Upper lobe of left lung (tissue), 6 donors: ENCODE results near the gene CMTM1. TPM values are rescaled to one million over a fixed set of nuclear protein-coding genes. Genes with fewer than 3 reads are reported as not detected.

Experiments
- ATAC-seq, 2 donors: fragments of 200-7000 bp; cut with Tn5 transposase; one replicate each; pipeline ENCODE4 v1.9.1; 2022; ENCODE audit warnings: mild to moderate bottlenecking in 2 of 2, moderate library complexity in 2 of 2; ENCODE audit not compliant: low FRiP score in 2 of 2
- DNase-seq, 2 donors: peaks; one replicate each; pipeline ENCODE4 v3.0.0-alpha.2; 2019 to 2020
- H3K27ac ChIP-seq, 4 donors: fragments of 200-600 bp; sonication (generic); one replicate each; pipeline ENCODE4 v1.5.1; 2016 to 2019
- H3K27me3 ChIP-seq, 4 donors: fragments of 200-600 bp; sonication (generic); one replicate each; pipeline ENCODE4 v1.5.1; 2017 to 2019
- H3K36me3 ChIP-seq, 4 donors: fragments of 200-600 bp; sonication (generic); one replicate each; pipeline ENCODE4 v1.5.1; 2016 to 2019
- H3K4me1 ChIP-seq, 4 donors: fragments of 200-600 bp; sonication (generic); one replicate each; pipeline ENCODE4 v1.5.1; 2018 to 2019
- H3K4me3 ChIP-seq, 4 donors: fragments of 200-600 bp; sonication (generic); one replicate each; pipeline ENCODE4 v1.5.1; 2017 to 2019; ENCODE audit warnings: mild to moderate bottlenecking in 2 of 4, moderate library complexity in 1 of 4
- H3K9me3 ChIP-seq, 4 donors: fragments of 200-600 bp; sonication (generic); one replicate each; pipeline ENCODE4 v1.5.1; 2018 to 2019
- CTCF ChIP-seq, 6 experiments: fragments of 450-650 bp in 4 of 6; fragments of 200-600 bp in 2 of 6; sonication (generic) in 2 of 6; IDR thresholded peaks; one replicate each; pipeline ENCODE4 v1.5.1; 2016 to 2019; ENCODE audit warnings: antibody characterized with exemption in 6 of 6
- EP300 ChIP-seq, 4 donors: sonication (generic); formaldehyde crosslinking; IDR thresholded peaks; one replicate each; pipeline ENCODE4 v1.5.1; 2017; ENCODE audit warnings: antibody characterized with exemption in 4 of 4, control low read depth in 2 of 4
- POLR2A ChIP-seq, 4 donors: fragments of 450-650 bp; IDR thresholded peaks; one replicate each; pipeline ENCODE4 v1.5.1; 2016 to 2017; ENCODE audit warnings: antibody characterized with exemption in 4 of 4, mild to moderate bottlenecking in 2 of 4
- POLR2AphosphoS5 ChIP-seq, 2 donors: sonication (generic); formaldehyde crosslinking; IDR thresholded peaks; one replicate each; pipeline ENCODE4 v1.5.1; 2017; ENCODE audit warnings: antibody characterized with exemption in 2 of 2
- WGBS, 2 donors: methylation state at CpG; one replicate each; pipeline ENCODE4 v1.1.5; 2017 to 2018; 5-methylcytosine and 5-hydroxymethylcytosine counted together
- total RNA-seq, 6 donors: library from RNA; depleted of rRNA in 4 of 6; stranded (reverse); fragments of >200 nt in 4 of 6; gene quantifications; one replicate each; pipeline versions ENCODE4 v1.1.0 to v1.2.1, GENCODE V29; 2016 to 2021
- donor health status: DM: no; HTN: no; CAD: no; lungs with moderate emphysema.
- donor health status: DM: no; HTN: yes; CAD: no; lungs with severe emphysema.

Gene CMTM1
- total RNA-seq, 6 donors from 2014 or later, result 0.61 to 9.5 (median 2.6) TPM; not detected in 2

DNA sequence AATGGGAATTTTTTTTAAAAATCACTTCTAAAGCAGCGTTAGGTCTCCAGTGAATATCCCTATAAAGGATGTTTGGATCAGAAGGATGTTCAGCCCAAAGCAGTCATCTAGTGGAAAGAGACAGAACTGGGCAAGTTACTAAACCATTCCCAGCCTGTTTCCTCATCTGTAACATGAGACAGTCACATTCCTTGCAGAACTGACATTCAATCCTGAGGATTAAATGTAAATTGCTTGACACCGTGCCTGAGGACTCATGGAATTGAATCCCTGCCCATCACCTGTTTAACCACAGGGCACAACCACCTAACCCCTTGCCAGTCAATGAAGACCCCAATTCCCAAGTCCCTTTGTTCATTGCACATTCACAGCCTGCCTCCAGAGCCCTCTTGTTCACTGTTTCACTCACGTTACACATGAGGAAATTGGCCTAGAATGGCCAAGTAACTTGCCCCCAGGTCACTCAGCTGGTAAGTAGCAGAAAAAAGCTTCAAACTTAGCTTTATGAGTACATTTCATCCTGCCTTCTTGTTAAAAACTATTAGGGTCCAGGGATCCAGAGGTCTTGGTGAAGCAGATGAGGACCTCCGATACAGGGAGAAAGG, 14.5 kb downstream of the CMTM1 start:
- H3K4me1 ChIP-seq, result peaks cover 12 to 17% (median 15%) of the 10 kb centered on the region in 4 donors
- no peaks in the 10 kb centered on the region for H3K9me3 ChIP-seq
- peaks cover 0 to 3% (median 0%) of the 10 kb centered on the region in 4 donors for H3K27me3 ChIP-seq
- ATAC-seq, result peak in 1 of 2 donors; percentile 66
- no peak for DNase-seq
- no peak overlapping the region for H3K27ac ChIP-seq
- no peak overlapping the region for H3K4me3 ChIP-seq
- H3K36me3 ChIP-seq, result no peaks in the 10 kb centered on the region
- TF ChIP-seq POLR2AphosphoS5 (IDR thresholded peaks at IDR 0.05), result no peak
- TF ChIP-seq EP300 (IDR thresholded peaks at IDR 0.05), result no peak
- TF ChIP-seq POLR2A (IDR thresholded peaks at IDR 0.05), result no peak
- no peak for TF ChIP-seq CTCF (IDR thresholded peaks at IDR 0.05)
- WGBS, 2 donors, result 87 to 92% methylated on average over 4 of the region's 4 CpGs

DNA sequence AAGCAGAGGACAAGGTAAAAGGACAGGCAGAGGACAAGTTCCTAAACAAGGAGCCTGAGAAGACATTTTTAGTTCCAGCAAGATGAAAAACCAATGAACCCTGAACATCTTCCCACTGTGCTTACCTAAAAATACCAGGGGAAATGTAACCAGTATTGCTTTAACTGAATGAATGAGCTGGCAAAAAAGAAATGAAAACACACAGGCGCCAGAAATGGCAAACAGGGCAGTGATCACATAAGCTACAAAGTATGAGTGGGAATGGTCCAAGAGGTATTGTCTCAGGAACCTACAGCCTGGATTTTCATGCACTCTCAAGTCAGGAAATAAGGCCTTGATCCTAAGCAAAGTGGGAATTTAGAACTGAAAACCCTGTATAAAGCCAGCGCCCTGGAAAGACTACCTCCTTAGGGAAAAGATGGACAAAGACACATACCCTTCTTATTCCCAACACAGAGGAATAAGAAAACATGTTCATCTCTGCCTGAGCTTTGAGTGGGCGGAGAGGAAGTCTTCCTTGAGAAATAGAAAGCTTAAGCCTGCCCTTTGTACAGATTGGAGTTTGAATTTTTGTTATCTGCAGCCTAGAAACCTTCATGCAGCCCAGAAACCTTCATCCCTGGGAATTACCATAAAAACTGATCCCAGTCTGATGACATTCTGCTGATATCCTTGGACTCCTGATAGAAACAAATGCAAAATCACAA, 15.2 kb downstream of the CMTM1 start:
- 56 to 89% methylated on average over 3 of the region's 3 CpGs for WGBS, 2 donors
- Histone ChIP-seq H3K36me3 (no peaks in the 10 kb centered on the region), H3K4me1 (peaks cover 19 to 24% (median 22%) of the 10 kb centered on the region in 4 donors), H3K4me3 (no peak overlapping the region), H3K27me3 (peaks cover 0 to 3% (median 0%) of the 10 kb centered on the region in 4 donors), H3K9me3 (no peaks in the 10 kb centered on the region), H3K27ac (no peak overlapping the region)
- TF ChIP-seq EP300 (IDR thresholded peaks at IDR 0.05) (no peak), POLR2A (IDR thresholded peaks at IDR 0.05) (no peak), POLR2AphosphoS5 (IDR thresholded peaks at IDR 0.05) (no peak), CTCF (IDR thresholded peaks at IDR 0.05) (no peak)
- no peak for ATAC-seq
- no peak for DNase-seq

- peak in 1 of 2 donors; percentile 55 for DNase-seq
- Histone ChIP-seq H3K27ac (peak overlapping the region in 3 of 4 donors; percentile 39 to 69 (median 64)), H3K4me3 (no peak overlapping the region), H3K36me3 (no peaks in the 10 kb centered on the region), H3K4me1 (peaks cover 11 to 24% (median 23%) of the 10 kb centered on the region in 4 donors), H3K27me3 (no peaks in the 10 kb centered on the region), H3K9me3 (no peaks in the 10 kb centered on the region)
- TF ChIP-seq POLR2AphosphoS5 (IDR thresholded peaks at IDR 0.05) (peak in 1 of 2 donors; percentile 44), POLR2A (IDR thresholded peaks at IDR 0.05) (no peak), CTCF (IDR thresholded peaks at IDR 0.05) (no peak), EP300 (IDR thresholded peaks at IDR 0.05) (no peak)
- WGBS, 2 donors, result 50 to 53% methylated on average over 10 of the region's 10 CpGs
- ATAC-seq, result peak; percentile 39 to 46
These were observed 19.4 kb downstream of the CMTM1 start for GRCh38 chr16:66585481-66586239.

DNA sequence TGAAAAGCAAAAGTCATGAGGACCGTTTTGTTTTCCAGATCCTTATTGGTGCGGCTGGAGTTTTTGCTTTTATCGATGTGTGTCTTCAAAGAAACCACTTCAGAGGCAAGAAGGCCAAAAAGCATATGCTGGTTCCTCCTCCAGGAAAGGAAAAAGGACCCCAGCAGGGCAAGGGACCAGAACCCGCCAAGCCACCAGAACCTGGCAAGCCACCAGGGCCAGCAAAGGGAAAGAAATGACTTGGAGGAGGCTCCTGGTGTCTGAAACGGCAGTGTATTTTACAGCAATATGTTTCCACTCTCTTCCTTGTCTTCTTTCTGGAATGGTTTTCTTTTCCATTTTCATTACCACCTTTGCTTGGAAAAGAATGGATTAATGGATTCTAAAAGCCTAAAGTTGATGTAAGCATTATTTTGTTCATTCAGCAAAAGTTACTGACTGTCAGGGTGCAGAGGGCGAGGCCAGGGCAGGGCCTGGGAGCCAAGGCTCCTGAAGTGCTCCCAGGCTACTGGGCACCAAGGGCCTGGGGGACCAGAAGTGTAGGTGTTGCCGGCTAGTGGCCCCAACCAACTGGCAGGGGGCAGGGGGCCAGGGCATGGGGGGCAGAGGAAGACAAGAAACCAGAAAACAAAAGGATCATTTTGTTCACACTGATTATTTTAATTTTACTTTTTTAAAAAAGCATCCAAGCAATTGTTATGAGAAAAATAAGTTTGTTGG, 21.8 kb downstream of the CMTM1 start:
- 58 to 75% methylated on average over 7 of the region's 7 CpGs for WGBS, 2 donors
- DNase-seq, result no peak
- Histone ChIP-seq H3K27ac (peak overlapping the region in 3 of 4 donors; percentile 15 to 69 (median 27)), H3K36me3 (no peaks in the 10 kb centered on the region), H3K4me3 (peak overlapping the region in 1 of 4 donors; percentile 3), H3K4me1 (peaks cover 11 to 24% (median 23%) of the 10 kb centered on the region in 4 donors), H3K9me3 (no peaks in the 10 kb centered on the region), H3K27me3 (no peaks in the 10 kb centered on the region)
- no peak for ATAC-seq
- TF ChIP-seq POLR2AphosphoS5 (IDR thresholded peaks at IDR 0.05), result no peak
- no peak for TF ChIP-seq EP300 (IDR thresholded peaks at IDR 0.05)
- no peak for TF ChIP-seq POLR2A (IDR thresholded peaks at IDR 0.05)
- no peak for TF ChIP-seq CTCF (IDR thresholded peaks at IDR 0.05)
